ENCODE results near the gene DDX56. TPM values are rescaled to one million over a fixed set of nuclear protein-coding genes. Genes with fewer than 3 reads are reported as not detected.

DDX56 gene
- total and polyA plus RNA-seq, 9 of the 15 experiments (the other 6 are each of a cell fraction or from before 2014, with no cell fraction given), result 33.0 to 145 (median 102) TPM

DNA sequence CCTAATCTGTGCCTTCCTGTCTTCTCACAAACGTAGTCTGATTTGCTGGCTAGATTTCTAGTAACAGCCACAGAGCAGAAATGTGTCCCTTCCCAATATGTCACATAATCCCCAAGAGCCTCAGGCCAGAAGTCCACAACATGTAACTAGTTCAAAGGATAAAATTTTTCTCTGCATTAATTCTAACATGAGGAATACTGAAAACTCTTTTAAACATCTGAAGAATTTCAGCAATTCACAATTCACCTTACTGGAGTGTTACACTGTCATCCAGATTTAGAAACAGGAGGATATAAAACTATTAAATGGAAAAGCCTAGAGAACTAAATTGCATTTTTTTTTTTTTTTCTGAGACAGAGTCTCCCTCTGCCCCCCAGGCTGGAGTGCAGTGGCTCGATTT is 2.5 kb upstream of the DDX56 start:
- no peak for FAIRE-seq
- CTCF ChIA-PET (ENCODE audit: low intra/inter-chr PET ratio), result no interaction called here
- no peaks in the 10 kb centered on the region for H4K20me1 ChIP-seq (replicated peaks; ENCODE audit: control insufficient read depth, insufficient read depth, low read length)
- H3K79me2 ChIP-seq (ENCODE audit: control insufficient read depth, insufficient read depth, low read length), result peaks cover 58% of the 10 kb centered on the region
- no peak overlapping the region for H3K4me2 ChIP-seq (ENCODE audit: insufficient read depth, low read length)
- no peak overlapping the region for H3K9ac ChIP-seq (ENCODE audit: insufficient read depth in 1 of 2, low read depth in 2 of 2, low read length in 2 of 2)
- no peaks in the 10 kb centered on the region for H3K9me1 ChIP-seq (ENCODE audit: control insufficient read depth, insufficient read depth, low read length)
- intact Hi-C loops (cut with micrococcal nuclease), result no loop called here
- POLR2A ChIA-PET, result interaction anchor here (1.0 to 4.3 kb wide), 2 partner anchors 11 kb away, joined by 4 to 38 read pairs; no protein-coding TSS in a partner anchor
- peaks cover 24 to 26% of the 10 kb centered on the region in 2 experiments; a peak in 4 of 5 replicates for H3K4me1 ChIP-seq (replicated peaks in 1 of 2; ENCODE audit: control insufficient read depth in 2 of 2, insufficient read depth in 2 of 2, low read length in 2 of 2)
- H3K4me3 ChIP-seq, result no peak overlapping the region
- H3K9me3 ChIP-seq (replicated peaks; ENCODE audit: control insufficient read depth, insufficient read depth, low read depth, low read length), result no peaks in the 10 kb centered on the region
- H2AFZ ChIP-seq (ENCODE audit: low read depth, low read length), result no peak overlapping the region
- no peak overlapping the region for H3K27ac ChIP-seq (ENCODE audit: extremely low read depth, low read depth, low read length)
- BruUV-seq (replicated peaks), result no TSS peak
- WGBS (ENCODE audit: insufficient coverage, low coverage, missing lambda C conversion rate), result 77% methylated on average over 2 of the region's 2 CpGs
- no peak for ATAC-seq
- TF ChIP-seq TCF7L2 (IDR thresholded peaks at IDR 0.05; ENCODE audit: low read depth, low read length) (no peak), ELF4 (CRISPR knock-in tag; IDR thresholded peaks at IDR 0.05) (no peak), TAF15 (IDR thresholded peaks at IDR 0.05; ENCODE audit: low read depth, low read length) (no peak), ZNF174 (CRISPR knock-in tag; IDR thresholded peaks at IDR 0.05) (no peak), RCOR1 (IDR thresholded peaks at IDR 0.05; ENCODE audit: borderline replicate concordance in 1 of 2, low read depth in 2 of 2, low read length in 2 of 2) (no peak), ETV6 (IDR thresholded peaks at IDR 0.05; ENCODE audit: borderline replicate concordance in 1 of 2, low read depth in 2 of 2, low read length in 1 of 2) (no peak), ETV6 (CRISPR knock-in tag; IDR thresholded peaks at IDR 0.05; ENCODE audit: borderline replicate concordance) (no peak)
- TF ChIP-seq, protein P1, sequence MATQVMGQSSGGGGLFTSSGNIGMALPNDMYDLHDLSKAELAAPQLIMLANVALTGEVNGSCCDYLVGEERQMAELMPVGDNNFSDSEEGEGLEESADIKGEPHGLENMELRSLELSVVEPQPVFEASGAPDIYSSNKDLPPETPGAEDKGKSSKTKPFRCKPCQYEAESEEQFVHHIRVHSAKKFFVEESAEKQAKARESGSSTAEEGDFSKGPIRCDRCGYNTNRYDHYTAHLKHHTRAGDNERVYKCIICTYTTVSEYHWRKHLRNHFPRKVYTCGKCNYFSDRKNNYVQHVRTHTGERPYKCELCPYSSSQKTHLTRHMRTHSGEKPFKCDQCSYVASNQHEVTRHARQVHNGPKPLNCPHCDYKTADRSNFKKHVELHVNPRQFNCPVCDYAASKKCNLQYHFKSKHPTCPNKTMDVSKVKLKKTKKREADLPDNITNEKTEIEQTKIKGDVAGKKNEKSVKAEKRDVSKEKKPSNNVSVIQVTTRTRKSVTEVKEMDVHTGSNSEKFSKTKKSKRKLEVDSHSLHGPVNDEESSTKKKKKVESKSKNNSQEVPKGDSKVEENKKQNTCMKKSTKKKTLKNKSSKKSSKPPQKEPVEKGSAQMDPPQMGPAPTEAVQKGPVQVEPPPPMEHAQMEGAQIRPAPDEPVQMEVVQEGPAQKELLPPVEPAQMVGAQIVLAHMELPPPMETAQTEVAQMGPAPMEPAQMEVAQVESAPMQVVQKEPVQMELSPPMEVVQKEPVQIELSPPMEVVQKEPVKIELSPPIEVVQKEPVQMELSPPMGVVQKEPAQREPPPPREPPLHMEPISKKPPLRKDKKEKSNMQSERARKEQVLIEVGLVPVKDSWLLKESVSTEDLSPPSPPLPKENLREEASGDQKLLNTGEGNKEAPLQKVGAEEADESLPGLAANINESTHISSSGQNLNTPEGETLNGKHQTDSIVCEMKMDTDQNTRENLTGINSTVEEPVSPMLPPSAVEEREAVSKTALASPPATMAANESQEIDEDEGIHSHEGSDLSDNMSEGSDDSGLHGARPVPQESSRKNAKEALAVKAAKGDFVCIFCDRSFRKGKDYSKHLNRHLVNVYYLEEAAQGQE (IDR thresholded peaks at IDR 0.05; ENCODE audit: borderline replicate concordance), result no peak
- TF ChIP-seq, protein P1 (CRISPR knock-in tag; IDR thresholded peaks at IDR 0.05; ENCODE audit: low read depth), result no peak
- peaks cover 67% of the 10 kb centered on the region for H3K36me3 ChIP-seq (ENCODE audit: control insufficient read depth, insufficient read depth, low read length)
- in situ Hi-C loops (cut with MboI), result no loop called here
- DNase-seq (ENCODE audit: extremely low read depth in 1 of 4, low spot score in 3 of 4), result no peak
- no peaks in the 10 kb centered on the region for H3K27me3 ChIP-seq (ENCODE audit: control insufficient read depth in 2 of 2, insufficient read depth in 2 of 2, low read length in 2 of 2)
